Coronary artery (tissue), 2 donors: ENCODE results near the gene ILK.

Source experiments
- DNase-seq: peaks from one replicate; pipeline ENCODE4 v3.0.0-alpha.2; 2017; ENCODE audit warnings: low spot score
- H3K27ac ChIP-seq, 2 donors: fragments of 200-600 bp; sonication (generic); one replicate each; pipeline ENCODE4 v1.5.1; 2016 to 2019
- H3K4me3 ChIP-seq: fragments of 200-600 bp; sonication (generic); 2 replicates; pipeline ENCODE4 v1.5.1; 2016; ENCODE audit warnings: mild to moderate bottlenecking, moderate library complexity
- CTCF ChIP-seq: fragments of 200-600 bp; sonication (generic); IDR thresholded peaks from one replicate; pipeline ENCODE4 v1.5.1; 2019; ENCODE audit warnings: antibody characterized with exemption

Gene ILK

GRCh38 chr11:6574816-6575715 is 28.5 kb upstream of the ILK start:
- DNase-seq = no peak
- no peak overlapping the region for H3K4me3 ChIP-seq
- H3K27ac ChIP-seq = no peak overlapping the region
- no peak for TF ChIP-seq CTCF

GRCh38 chr11:6576471-6577373 is 26.9 kb upstream of the ILK start:
- Histone ChIP-seq H3K27ac (peak overlapping the region; percentile 52 to 56), H3K4me3 (no peak overlapping the region)
- no peak for DNase-seq
- TF ChIP-seq CTCF = no peak

GRCh38 chr11:6578134-6578533 is 25.4 kb upstream of the ILK start:
- Histone ChIP-seq H3K27ac (no peak overlapping the region), H3K4me3 (no peak overlapping the region)
- no peak for DNase-seq
- no peak for TF ChIP-seq CTCF

GRCh38 chr11:6579681-6580080 is 23.9 kb upstream of the ILK start:
- Histone ChIP-seq H3K27ac (no peak overlapping the region), H3K4me3 (no peak overlapping the region)
- DNase-seq = no peak
- TF ChIP-seq CTCF = no peak

- no peak for DNase-seq
- no peak overlapping the region for H3K27ac ChIP-seq
- H3K4me3 ChIP-seq = no peak overlapping the region
- TF ChIP-seq CTCF = no peak
These were observed 20.0 kb upstream of the ILK start for GRCh38 chr11:6583584-6583983.

DNA sequence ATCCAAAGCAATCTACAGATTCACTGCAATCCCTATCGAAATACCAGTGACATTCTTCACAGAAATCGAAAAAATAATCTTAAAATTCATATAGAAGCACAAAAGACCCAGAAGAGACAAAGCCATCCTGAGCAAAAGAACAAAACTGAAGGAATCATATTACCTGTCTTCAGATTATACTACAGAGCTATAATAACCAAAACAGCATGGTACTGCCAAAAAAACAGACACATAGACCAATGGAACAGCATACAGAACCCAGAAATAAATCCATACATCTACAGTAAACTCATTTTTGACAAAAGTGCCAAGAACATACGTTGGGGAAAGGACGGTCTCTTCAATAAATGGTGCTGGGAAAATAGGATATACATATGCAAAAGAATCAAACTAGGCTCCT is 19.0 kb upstream of the ILK start:
- no peak overlapping the region for H3K27ac ChIP-seq
- H3K4me3 ChIP-seq = no peak overlapping the region
- TF ChIP-seq CTCF = no peak
- DNase-seq = no peak
